ENCODE measurements around the gene ZNF239.
"Not testable (repeated sequence)": the region's sequence is repeated elsewhere in the genome, so short reads cannot be mapped to it uniquely, and the experiment has no call there.

Gene ZNF239

GRCh38 chr10:43576580-43576979 lies 2.2 kb upstream of the ZNF239 start:
- no peak for DNase-seq (ENCODE audit: low read depth)

DNA sequence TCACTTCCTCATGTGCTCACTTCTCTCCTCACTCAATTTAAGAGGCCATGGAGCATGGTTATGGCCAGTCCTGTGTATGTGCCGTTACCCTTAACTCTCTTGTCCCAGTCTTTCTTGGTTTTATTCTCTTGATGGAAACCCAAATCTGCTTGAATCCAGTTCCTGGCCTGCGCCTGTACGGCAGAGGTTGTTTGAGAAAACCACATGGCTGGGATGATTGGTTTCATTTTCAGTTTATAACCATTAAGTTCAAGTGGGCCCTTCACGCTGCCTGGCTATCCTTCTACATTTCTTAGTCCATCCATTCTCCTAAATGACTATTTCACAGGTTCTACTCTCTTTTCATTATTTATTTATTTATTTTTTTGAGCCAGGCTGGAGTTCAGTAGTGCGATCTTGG lies 1.6 kb upstream of the ZNF239 start:
- DNase-seq (ENCODE audit: low read depth): no peak

DNA sequence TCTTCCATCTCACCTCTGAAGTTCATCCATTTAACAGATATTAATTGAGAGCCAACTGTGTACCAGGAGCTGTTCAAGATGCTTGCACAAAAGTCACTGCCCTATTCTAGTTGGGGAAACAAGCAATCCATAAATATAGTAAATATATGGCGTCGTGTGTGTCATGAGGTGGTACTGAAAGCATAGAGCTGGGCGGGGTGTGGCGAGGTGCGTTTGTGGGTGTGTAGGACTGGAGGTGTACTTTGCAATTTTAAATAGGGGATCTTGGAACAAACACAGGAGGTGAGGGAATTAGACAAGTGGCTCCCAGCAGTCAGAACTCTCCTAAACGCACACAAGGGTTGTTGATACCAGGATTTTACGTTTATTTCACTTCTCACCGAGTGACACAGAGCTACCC lies 490 bp upstream of the ZNF239 start:
- DNase-seq (ENCODE audit: low read depth): no peak

- DNase-seq (ENCODE audit: low read depth): no peak
These were observed 991 bp downstream of the ZNF239 start for GRCh38 chr10:43573250-43574000.

DNA sequence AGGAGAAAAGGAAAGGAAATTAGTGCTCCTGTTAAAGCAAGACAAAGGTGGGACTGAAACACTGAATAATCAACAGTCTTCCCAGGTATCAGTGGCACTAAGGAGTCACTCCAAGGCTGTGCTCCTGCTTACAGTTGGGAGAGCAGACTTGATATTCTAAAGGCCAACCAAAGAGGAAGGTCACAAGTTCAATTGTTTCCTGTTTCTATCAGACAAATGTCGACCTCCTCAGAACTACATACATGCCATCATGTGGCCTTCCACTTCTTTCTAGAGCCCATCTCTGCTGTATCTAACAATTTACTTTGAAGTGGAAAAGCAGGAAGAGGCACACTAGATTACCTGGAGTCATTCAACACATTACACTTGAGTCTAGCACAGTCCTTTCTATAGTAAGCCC lies 3.4 kb downstream of the ZNF239 start:
- DNase-seq (ENCODE audit: low read depth): no peak

GRCh38 chr10:43569681-43570080 lies 4.7 kb downstream of the ZNF239 start:
- DNase-seq (ENCODE audit: low read depth): no peak

- DNase-seq (ENCODE audit: low read depth): no peak
These were observed 17.2 kb downstream of the ZNF239 start for GRCh38 chr10:43557214-43557613.

- DNase-seq (ENCODE audit: low read depth): not testable (repeated sequence)
These were observed 30.7 kb downstream of the ZNF239 start for GRCh38 chr10:43543746-43544145.

- DNase-seq (ENCODE audit: low read depth): no peak
These were observed 49.8 kb downstream of the ZNF239 start for GRCh38 chr10:43524434-43525247.

Measured in activated T-cell treated with anti-CD3 and anti-CD28 coated beads for 24 hours (primary cell).